ENCODE data around the gene CD38. TPM values are rescaled to one million over a fixed set of nuclear protein-coding genes. Genes with fewer than 3 reads are reported as not detected.

The CD38 gene
- total and polyA plus RNA-seq, 4 donors: 3.2 to 9.4 (median 5.3) TPM

GRCh38 chr4:15774020-15774420, 4.1 kb upstream of the CD38 start (continued):
- TF ChIP-seq GABPA (IDR thresholded peaks at IDR 0.05 in 1 of 2, conservative IDR thresholded peaks at IDR 0.05 in 1 of 2) (no peak), ATF3 (IDR thresholded peaks at IDR 0.05) (no peak), TAF1 (conservative IDR thresholded peaks at IDR 0.05) (no peak), RXRA (IDR thresholded peaks at IDR 0.05) (no peak), REST (IDR thresholded peaks at IDR 0.05) (no peak)

- TF ChIP-seq EGR1 (IDR thresholded peaks at IDR 0.05; ENCODE audit: low read depth in 2 of 2) (no peak), NR2F2 (IDR thresholded peaks at IDR 0.05) (no peak), RAD21 (IDR thresholded peaks at IDR 0.05) (no peak), GABPA (IDR thresholded peaks at IDR 0.05 in 1 of 2, conservative IDR thresholded peaks at IDR 0.05 in 1 of 2) (no peak), FOXA2 (IDR thresholded peaks at IDR 0.05) (no peak), YY1 (IDR thresholded peaks at IDR 0.05) (no peak), JUND (IDR thresholded peaks at IDR 0.05) (no peak), CTCF (IDR thresholded peaks at IDR 0.05; ENCODE audit: low read depth, low read length, missing input control) (no peak), REST (IDR thresholded peaks at IDR 0.05) (no peak), FOXA1 (IDR thresholded peaks at IDR 0.05) (no peak), MAX (IDR thresholded peaks at IDR 0.05) (no peak), HNF4G (IDR thresholded peaks at IDR 0.05) (no peak), SP1 (IDR thresholded peaks at IDR 0.05) (no peak), ATF3 (IDR thresholded peaks at IDR 0.05) (no peak), RXRA (IDR thresholded peaks at IDR 0.05) (no peak), ZBTB33 (IDR thresholded peaks at IDR 0.05) (no peak)
- 95% methylated on average over 5 of the region's 5 CpGs for WGBS
- H3K27me3 ChIP-seq (ENCODE audit: control insufficient read depth in 4 of 4, insufficient read depth in 4 of 4, low read length in 3 of 4): no peaks in the 10 kb centered on the region
- no peaks in the 10 kb centered on the region for H3K9me3 ChIP-seq (ENCODE audit: control insufficient read depth in 4 of 4, low read length in 3 of 4)
- no peaks in the 10 kb centered on the region for H3K36me3 ChIP-seq (ENCODE audit: control insufficient read depth in 4 of 4, insufficient read depth in 3 of 4, low read depth in 1 of 4, low read length in 3 of 4)
- no peak for DNase-seq (ENCODE audit: low spot score)
- H3K9ac ChIP-seq (ENCODE audit: low read depth in 1 of 2, low read length in 2 of 2): no peak overlapping the region
- H3K27ac ChIP-seq (ENCODE audit: low read depth in 1 of 2, low read length in 2 of 2): no peak overlapping the region
- no peak overlapping the region for H3K4me3 ChIP-seq (ENCODE audit: low read depth in 1 of 3, low read length in 3 of 3)
- peaks cover 0 to 17% (median 5%) of the 10 kb centered on the region in 4 donors for H3K4me1 ChIP-seq (ENCODE audit: control insufficient read depth in 4 of 4, insufficient read depth in 4 of 4, low read length in 3 of 4)
These were observed 1.1 kb upstream of the CD38 start for GRCh38 chr4:15776871-15777648.
